HCT116 (cell line): ENCODE data around the gene MTSS2. TPM values are rescaled to one million over a fixed set of nuclear protein-coding genes. Genes with fewer than 3 reads are reported as not detected.

Source experiments
- ATAC-seq: fragments of 200-7000 bp; cut with Tn5 transposase; 2 replicates; pipeline ENCODE4 v1.9.1; 2020; ENCODE audit warnings: mild to moderate bottlenecking, moderate library complexity
- Bru-seq: library from RNA; stranded (reverse); fragments of 400-500 nt; gene quantifications from one replicate; lab custom pipeline; 2021; lab: Mats Ljungman, UMichigan
- BruChase-seq, 2 experiments: library from RNA; stranded (reverse); fragments of 400-500 nt; gene quantifications; one replicate each; lab custom pipeline; 2021; lab: Mats Ljungman, UMichigan
- BruUV-seq: library from RNA; stranded (reverse); fragments of 400-500 nt; replicated peaks from 2 replicates; lab custom pipeline; 2021; lab: Mats Ljungman, UMichigan
- CTCF ChIA-PET: fragments of 300-600 bp; sonication (Branson Sonifier 250); formaldehyde crosslinking; loops from one replicate; lab custom pipeline; 2021; ENCODE audit warnings: antibody characterized with exemption; lab: Charles Lee
- POLR2A ChIA-PET: fragments of 300-600, 350-600 bp; sonication (Branson Sonifier 250); formaldehyde crosslinking; loops from one replicate; lab custom pipeline; 2021; ENCODE audit warnings: antibody characterized with exemption; lab: Charles Lee
- RAD21 ChIA-PET, 2 experiments: fragments of 300-600 bp; sonication (Branson Sonifier 250); formaldehyde crosslinking; loops; one replicate each; lab custom pipeline; 2023; ENCODE audit warnings: low total read pairs in 2 of 2; ENCODE audit not compliant: uncharacterized antibody in 2 of 2, unreplicated experiment in 2 of 2, low non-redundant PET in 1 of 2; lab: Charles Lee
- DNase-seq: peaks from one replicate; pipeline ENCODE4 v3.0.0-alpha.2; 2010; ENCODE audit warnings: low read depth, low spot score
- H2AFZ ChIP-seq: fragments of 200-600 bp; shearing (Covaris generic), sonication (generic); 2 replicates; pipeline ENCODE4 v1.6.1; 2017; ENCODE audit warnings: low read depth, mixed run types, mixed read lengths, antibody characterized with exemption, low read length; ENCODE audit not compliant: poor library complexity, severe bottlenecking
- H3K27ac ChIP-seq: 2 replicates; pipeline ENCODE4 v1.5.1; 2012; ENCODE audit warnings: low read depth, low read length
- H3K27me3 ChIP-seq: fragments of 200-600 bp; sonication (generic); 2 replicates; pipeline ENCODE4 v1.6.1; 2016; ENCODE audit warnings: mixed run types, low read length, mixed read lengths; ENCODE audit not compliant: insufficient read depth
- H3K36me3 ChIP-seq, 2 experiments: fragments of 200-500 bp in 1 of 2; fragments of 200-600 bp in 1 of 2; sonication (Bioruptor generic) in 1 of 2; sonication (generic) in 1 of 2; 2 replicates each; pipeline versions ENCODE4 v1.5.1 to v1.6.1; 2014 to 2016; ENCODE audit warnings: low read length in 2 of 2, inconsistent platforms in 1 of 2, mixed read lengths in 1 of 2, mixed run types in 1 of 2; ENCODE audit not compliant: insufficient read depth in 2 of 2, control insufficient read depth in 1 of 2
- H3K4me1 ChIP-seq, 2 experiments: fragments of 200-600 bp in 1 of 2; sonication (generic) in 1 of 2; 2 replicates each; pipeline versions ENCODE4 v1.5.1 to v1.6.1; 2012 to 2017; ENCODE audit warnings: low read length in 2 of 2, inconsistent platforms in 1 of 2, mild to moderate bottlenecking in 1 of 2, mixed read lengths in 1 of 2, mixed run types in 1 of 2, moderate library complexity in 1 of 2; ENCODE audit not compliant: insufficient read depth in 2 of 2, control insufficient read depth in 1 of 2
- H3K4me2 ChIP-seq: fragments of 200-600 bp; sonication (generic); 2 replicates; pipeline ENCODE4 v1.6.1; 2017; ENCODE audit warnings: mixed run types, low read length, mixed read lengths
- H3K4me3 ChIP-seq, 2 experiments: fragments of 200-600 bp in 1 of 2; sonication (generic) in 1 of 2; replicated peaks in 1 of 2; 2 replicates each; pipeline ENCODE4 v1.5.1; 2011 to 2016; ENCODE audit warnings: low read length in 2 of 2, control low read depth in 1 of 2, low read depth in 1 of 2, mild to moderate bottlenecking in 1 of 2, mixed read lengths in 1 of 2, mixed run types in 1 of 2
- H3K79me2 ChIP-seq: fragments of 200-600 bp; sonication (generic); 2 replicates; pipeline ENCODE4 v1.6.1; 2017; ENCODE audit warnings: mild to moderate bottlenecking, mixed run types, low read length, moderate library complexity, mixed read lengths; ENCODE audit not compliant: insufficient read depth
- H3K9ac ChIP-seq: fragments of 200-600 bp; sonication (generic); 2 replicates; pipeline ENCODE4 v1.6.1; 2016; ENCODE audit warnings: low read length, mixed read lengths
- H3K9me2 ChIP-seq: fragments of 200-600 bp; sonication (generic), shearing (Covaris generic); 2 replicates; pipeline ENCODE4 v1.6.1; 2017; ENCODE audit warnings: mixed run types, mild to moderate bottlenecking, moderate library complexity; ENCODE audit not compliant: insufficient read depth
- H3K9me3 ChIP-seq, 2 experiments: fragments of 200-500 bp in 1 of 2; fragments of 200-600 bp in 1 of 2; sonication (Bioruptor generic) in 1 of 2; sonication (generic) in 1 of 2; 2 replicates each; pipeline ENCODE4 v1.6.1; 2014 to 2017; ENCODE audit warnings: low read length in 2 of 2, mixed read lengths in 2 of 2, inconsistent platforms in 1 of 2, low read depth in 1 of 2, mild to moderate bottlenecking in 1 of 2, mixed run types in 1 of 2, moderate library complexity in 1 of 2; ENCODE audit not compliant: control insufficient read depth in 1 of 2, insufficient read depth in 1 of 2
- H4K20me1 ChIP-seq: fragments of 200-600 bp; sonication (generic), shearing (Covaris generic); 2 replicates; pipeline ENCODE4 v1.6.1; 2017; ENCODE audit warnings: mixed run types, mild to moderate bottlenecking, moderate library complexity; ENCODE audit not compliant: insufficient read depth
- CEBPB ChIP-seq: IDR thresholded peaks from 2 replicates; pipeline ENCODE4 v1.6.1; 2012; ENCODE audit warnings: low read depth
- EGR1 ChIP-seq: IDR thresholded peaks from 2 replicates; pipeline ENCODE4 v1.6.1; 2012; ENCODE audit warnings: low read depth
- ELF1 ChIP-seq: IDR thresholded peaks from 2 replicates; pipeline ENCODE4 v1.6.1; 2012; ENCODE audit warnings: low read depth, borderline replicate concordance
- EZH2phosphoT487 ChIP-seq: fragments of 200-600 bp; IDR thresholded peaks from 2 replicates; pipeline ENCODE4 v1.6.1; 2018; ENCODE audit warnings: antibody characterized with exemption, borderline replicate concordance
- FOSL1 ChIP-seq: IDR thresholded peaks from 2 replicates; pipeline ENCODE4 v1.6.1; 2012; ENCODE audit warnings: low read depth
- JUND ChIP-seq: IDR thresholded peaks from 2 replicates; pipeline ENCODE4 v1.6.1; 2012
- MAX ChIP-seq: IDR thresholded peaks from 2 replicates; pipeline ENCODE4 v1.6.1; 2012
- POLR2AphosphoS5 ChIP-seq: IDR thresholded peaks from 2 replicates; pipeline ENCODE4 v1.6.1; 2011; ENCODE audit warnings: mild to moderate bottlenecking, low read depth, low read length, moderate library complexity
- RAD21 ChIP-seq: IDR thresholded peaks from 2 replicates; pipeline ENCODE4 v1.6.1; 2012; ENCODE audit warnings: low read depth, mild to moderate bottlenecking
- SIN3A ChIP-seq: IDR thresholded peaks from 2 replicates; pipeline ENCODE4 v1.6.1; 2012; ENCODE audit warnings: low read depth
- SRF ChIP-seq: IDR thresholded peaks from 2 replicates; pipeline ENCODE4 v1.6.1; 2012; ENCODE audit warnings: low read depth
- TCF7L2 ChIP-seq: IDR thresholded peaks from 2 replicates; pipeline ENCODE4 v1.7.0; 2011; ENCODE audit warnings: borderline replicate concordance, inconsistent platforms; ENCODE audit not compliant: insufficient read depth, insufficient read length; ENCODE audit errors: extremely low read depth
- YY1 ChIP-seq: IDR thresholded peaks from 2 replicates; pipeline ENCODE4 v1.6.1; 2011; ENCODE audit warnings: low read length, low read depth, moderate library complexity, mild to moderate bottlenecking; ENCODE audit not compliant: insufficient replicate concordance; ENCODE audit errors: extremely low read depth
- ZBTB33 ChIP-seq: IDR thresholded peaks from 2 replicates; pipeline ENCODE4 v1.6.1; 2011; ENCODE audit warnings: mild to moderate bottlenecking, low read length, moderate library complexity; ENCODE audit not compliant: insufficient replicate concordance; ENCODE audit errors: extremely low read depth
- ZFX ChIP-seq: fragments of 450-650 bp; IDR thresholded peaks from 2 replicates; pipeline ENCODE4 v1.6.1; 2017
- ZNF274 ChIP-seq: fragments of 200-500 bp; sonication (Bioruptor generic); IDR thresholded peaks from 2 replicates; pipeline ENCODE4 v1.6.1; 2014; ENCODE audit warnings: mild to moderate bottlenecking, low read depth, low read length, inconsistent platforms
- intact Hi-C: fragments of 100-400 bp; cut with micrococcal nuclease; formaldehyde crosslinking; loops from 2 replicates; pipeline ENCODE4 v1.10.0; 2022
- long read RNA-seq: library from polyadenylated mRNA; unstranded; transcript quantifications from one replicate; pipeline ENCODE4 v2.0.0, GENCODE V29; 2021; ENCODE audit not compliant: unreplicated experiment
- polyA plus RNA-seq: library from polyadenylated mRNA; unstranded; fragments of >200 nt; gene quantifications from 2 replicates; pipeline ENCODE4 v1.2.1, GENCODE V29; 2012; ENCODE audit warnings: missing spikeins
- total RNA-seq: library from RNA; stranded (reverse); gene quantifications from one replicate; pipeline ENCODE4 v1.2.1, GENCODE V29; 2021; ENCODE audit not compliant: unreplicated experiment

The MTSS2 gene
- total RNA-seq (41.8 TPM), Bru-seq, nascent RNA (percentile 69 among the genes with signal in this experiment), BruChase-seq, experiment 1, labeled RNA remaining after a 6-hour chase (percentile 83 among the genes with signal in this experiment), BruChase-seq, experiment 2, labeled RNA remaining after a 2-hour chase (percentile 83 among the genes with signal in this experiment)
- 48.7 and 53.1 TPM in 2 replicates for polyA plus RNA-seq
- long read RNA-seq, partial matches to known transcripts = 0 of 3 reads
- long read RNA-seq, other reads (novel, unspliced or antisense) = 3 of 3 reads

GRCh38 chr16:70685938-70686375 lies at the start of gene MTSS2:
MTSS2 (minus strand) TSS chr16:70686053; CDS start chr16:70685791, 262 bp downstream.
- Histone ChIP-seq H3K36me3 (0 out of 4 replicates have a peak, but pooled peaks cover 0 to 4% of the 10 kb centered on the region in 2 experiments), H3K9me3 (no peaks in the 10 kb centered on the region), H3K79me2 (peaks cover 45% of the 10 kb centered on the region), H3K9me2 (no peaks in the 10 kb centered on the region), H4K20me1 (no peaks in the 10 kb centered on the region), H3K27me3 (no peaks in the 10 kb centered on the region), H3K4me2 (peak within 1 kb of the TSS; percentile 86), H3K27ac (peak within 1 kb of the TSS; percentile 78; the same call in 1 of the 2 replicates), H2AFZ (no peak within 1 kb of the TSS), H3K4me1 (peaks cover 39 to 60% of the 10 kb centered on the region in 2 experiments), H3K9ac (peak within 1 kb of the TSS; percentile 90), H3K4me3 (peak within 1 kb of the TSS; percentile 86 to 95)
- ChIA-PET CTCF (interaction anchor here (1.9 kb wide), 1 partner anchor 85 kb away, joined by 11 read pairs; no protein-coding TSS in a partner anchor), RAD21 (interaction anchor here in 1 of 2 experiments (2.1 kb wide), 1 partner anchor 85 kb away, joined by 6 read pairs; no protein-coding TSS in a partner anchor), POLR2A (no interaction called here)
- BruUV-seq = no TSS peak
- peak; percentile 77 for ATAC-seq
- intact Hi-C loops = no loop called here
- TF ChIP-seq FOSL1 = no peak
- TF ChIP-seq POLR2AphosphoS5 = peak; percentile 56
- TF ChIP-seq MAX = peak; percentile 68; the same call in 1 of the 2 replicates
- TF ChIP-seq TCF7L2 = peak; percentile 90
- peak; percentile 57; the same call in 1 of the 2 replicates for TF ChIP-seq ZFX
- peak; percentile 35 for DNase-seq

- Histone ChIP-seq H3K79me2 (no peaks in the 10 kb centered on the region), H3K27me3 (no peaks in the 10 kb centered on the region), H3K36me3 (peaks cover 0 to 3% of the 10 kb centered on the region in 2 experiments; a peak in 1 of 4 replicates), H3K4me1 (no peaks in the 10 kb centered on the region), H3K9me2 (no peaks in the 10 kb centered on the region), H2AFZ (no peak overlapping the region), H3K4me2 (no peak overlapping the region), H3K4me3 (no peak overlapping the region), H3K9ac (no peak overlapping the region), H3K27ac (no peak overlapping the region), H4K20me1 (no peaks in the 10 kb centered on the region), H3K9me3 (no peaks in the 10 kb centered on the region)
- intact Hi-C loops = no loop called here
- ATAC-seq (no peak), DNase-seq (no peak)
- CTCF ChIA-PET = no interaction called here
- RAD21 ChIA-PET = no interaction called here
- no TSS peak for BruUV-seq
- POLR2A ChIA-PET = no interaction called here
- no peak for TF ChIP-seq JUND
- TF ChIP-seq CEBPB = no peak
- no peak for TF ChIP-seq POLR2AphosphoS5
- no peak for TF ChIP-seq YY1
- no peak for TF ChIP-seq ZNF274
- no peak for TF ChIP-seq RAD21
- TF ChIP-seq ELF1 = no peak
- TF ChIP-seq EGR1 = no peak
- TF ChIP-seq SRF = no peak
- TF ChIP-seq ZBTB33 = no peak
- no peak for TF ChIP-seq EZH2phosphoT487
- TF ChIP-seq ZFX = no peak
- TF ChIP-seq SIN3A = no peak
- TF ChIP-seq FOSL1 = no peak
Observed at GRCh38 chr16:70735141-70735979, 49.5 kb upstream of the MTSS2 start.
